Chondrocyte (in vitro differentiated cells): ENCODE data around the gene LGALS8. TPM values are rescaled to one million over a fixed set of nuclear protein-coding genes. Genes with fewer than 3 reads are reported as not detected.

Source experiments
- DNase-seq: peaks from one replicate; pipeline ENCODE4 v3.0.0; 2021; ENCODE audit warnings: mixed read lengths, low spot score
- H3K27ac Mint-ChIP-seq: one replicate; pipeline ENCODE4 v1.8.0; 2021; ENCODE audit warnings: mild to moderate bottlenecking, moderate library complexity, mixed read lengths; ENCODE audit not compliant: unreplicated experiment
- H3K27me3 Mint-ChIP-seq: 2 replicates; pipeline ENCODE4 v1.8.0; 2021; ENCODE audit warnings: low read depth, mixed read lengths
- H3K36me3 Mint-ChIP-seq: 2 replicates; pipeline ENCODE4 v1.8.0; 2021; ENCODE audit warnings: low read depth, mixed read lengths
- H3K4me1 Mint-ChIP-seq: 2 replicates; pipeline ENCODE4 v1.8.0; 2021; ENCODE audit warnings: low read depth, mild to moderate bottlenecking, mixed read lengths
- H3K4me3 Mint-ChIP-seq: one replicate; pipeline ENCODE4 v1.8.0; 2021; ENCODE audit warnings: mild to moderate bottlenecking, moderate library complexity, mixed read lengths; ENCODE audit not compliant: unreplicated experiment
- H3K9me3 Mint-ChIP-seq: 2 replicates; pipeline ENCODE4 v1.8.0; 2021; ENCODE audit warnings: low read depth, mixed read lengths
- total RNA-seq: library from RNA; stranded (reverse); gene quantifications from 3 replicates; pipeline ENCODE4 v1.2.1, GENCODE V29; 2021
- TF ChIP-seq, protein P1 (sequence below): fragments of 200-600 bp; sonication (generic); IDR thresholded peaks from 2 replicates; pipeline ENCODE4 v1.5.0; 2021; ENCODE audit warnings: antibody characterized with exemption, mild to moderate bottlenecking, moderate library complexity

LGALS8 gene
- total RNA-seq, 1 donor from 2014 or later: 37.8 TPM

DNA sequence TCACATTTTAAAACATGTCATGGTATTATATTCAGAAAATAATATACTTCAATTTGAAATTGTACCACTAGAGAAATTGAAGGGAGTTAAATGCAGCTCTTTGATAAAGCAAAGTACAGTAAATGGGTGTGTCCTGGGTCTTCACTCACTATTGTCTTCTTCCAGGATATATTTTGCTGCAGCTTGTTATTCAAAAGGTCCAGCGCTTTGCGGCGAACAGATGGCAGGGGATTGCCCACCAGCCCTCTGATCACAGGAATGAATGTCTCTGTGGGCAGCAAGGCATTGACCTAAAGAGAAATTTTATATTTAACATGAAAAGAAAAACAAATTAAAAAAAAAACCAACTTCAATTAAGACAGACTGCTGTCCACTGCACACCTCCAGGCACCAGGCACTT is 35.1 kb downstream of the LGALS8 start:
- no peaks in the 10 kb centered on the region for H3K9me3 Mint-ChIP-seq
- no peaks in the 10 kb centered on the region for H3K4me1 Mint-ChIP-seq
- H3K27me3 Mint-ChIP-seq: no peaks in the 10 kb centered on the region
- TF ChIP-seq, protein P1, sequence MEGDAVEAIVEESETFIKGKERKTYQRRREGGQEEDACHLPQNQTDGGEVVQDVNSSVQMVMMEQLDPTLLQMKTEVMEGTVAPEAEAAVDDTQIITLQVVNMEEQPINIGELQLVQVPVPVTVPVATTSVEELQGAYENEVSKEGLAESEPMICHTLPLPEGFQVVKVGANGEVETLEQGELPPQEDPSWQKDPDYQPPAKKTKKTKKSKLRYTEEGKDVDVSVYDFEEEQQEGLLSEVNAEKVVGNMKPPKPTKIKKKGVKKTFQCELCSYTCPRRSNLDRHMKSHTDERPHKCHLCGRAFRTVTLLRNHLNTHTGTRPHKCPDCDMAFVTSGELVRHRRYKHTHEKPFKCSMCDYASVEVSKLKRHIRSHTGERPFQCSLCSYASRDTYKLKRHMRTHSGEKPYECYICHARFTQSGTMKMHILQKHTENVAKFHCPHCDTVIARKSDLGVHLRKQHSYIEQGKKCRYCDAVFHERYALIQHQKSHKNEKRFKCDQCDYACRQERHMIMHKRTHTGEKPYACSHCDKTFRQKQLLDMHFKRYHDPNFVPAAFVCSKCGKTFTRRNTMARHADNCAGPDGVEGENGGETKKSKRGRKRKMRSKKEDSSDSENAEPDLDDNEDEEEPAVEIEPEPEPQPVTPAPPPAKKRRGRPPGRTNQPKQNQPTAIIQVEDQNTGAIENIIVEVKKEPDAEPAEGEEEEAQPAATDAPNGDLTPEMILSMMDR: no peak
- no peak overlapping the region for H3K27ac Mint-ChIP-seq
- H3K36me3 Mint-ChIP-seq: peaks cover 30% of the 10 kb centered on the region
- DNase-seq: no peak
- H3K4me3 Mint-ChIP-seq: no peak overlapping the region

DNA sequence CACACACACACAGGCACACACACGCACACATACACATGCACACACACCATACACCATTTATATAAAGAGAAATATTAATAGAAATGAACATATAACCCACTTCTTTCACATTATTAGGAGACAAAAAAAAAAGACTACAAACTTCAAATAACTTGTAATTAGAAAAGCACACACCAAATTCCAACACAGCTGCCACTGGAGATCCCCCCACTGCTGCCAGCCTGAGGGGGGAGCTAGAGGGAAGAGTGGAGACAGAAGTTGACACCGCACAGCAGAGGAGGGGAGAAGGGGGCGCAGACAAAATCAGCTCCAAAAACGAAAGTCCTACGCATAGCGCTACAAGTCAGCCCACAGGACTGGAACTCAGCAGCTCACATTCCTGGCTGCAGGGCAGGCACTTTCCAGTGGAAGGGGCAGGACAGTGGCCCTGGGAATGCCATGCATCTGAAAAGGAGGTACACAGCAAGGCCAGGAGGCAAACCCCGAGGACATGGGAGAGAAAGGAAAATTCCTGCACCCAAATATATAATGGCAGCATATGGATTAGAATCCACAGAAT is 36.5 kb downstream of the LGALS8 start:
- Mint-ChIP-seq H3K36me3 (peaks cover 33% of the 10 kb centered on the region), H3K27ac (no peak overlapping the region), H3K4me3 (no peak overlapping the region), H3K9me3 (no peaks in the 10 kb centered on the region), H3K4me1 (no peaks in the 10 kb centered on the region), H3K27me3 (no peaks in the 10 kb centered on the region)
- no peak for DNase-seq
- TF ChIP-seq, protein P1: peak; percentile 21

DNA sequence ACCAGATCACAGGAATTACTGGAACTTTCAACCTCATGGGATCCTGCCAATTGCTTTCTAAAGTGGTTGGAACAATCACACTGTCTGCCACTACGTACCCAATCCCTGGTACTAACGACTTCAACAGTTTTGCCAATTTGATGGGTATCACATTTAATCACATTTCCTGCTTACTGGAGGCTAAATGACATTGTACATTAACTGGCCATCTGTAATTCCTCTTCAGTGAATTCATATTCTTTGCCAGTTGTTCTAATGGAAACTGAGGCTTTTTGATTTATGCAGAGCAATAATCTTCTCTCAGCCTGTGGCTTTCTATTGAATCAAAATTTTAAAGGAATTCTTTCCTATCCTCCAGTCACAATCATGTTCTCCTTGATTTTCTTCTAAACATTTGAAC is 38.2 kb downstream of the LGALS8 start:
- TF ChIP-seq, protein P1: no peak
- peaks cover 31% of the 10 kb centered on the region for H3K36me3 Mint-ChIP-seq
- H3K4me1 Mint-ChIP-seq: no peaks in the 10 kb centered on the region
- no peaks in the 10 kb centered on the region for H3K9me3 Mint-ChIP-seq
- DNase-seq: no peak
- H3K27me3 Mint-ChIP-seq: no peaks in the 10 kb centered on the region
- H3K4me3 Mint-ChIP-seq: no peak overlapping the region
- H3K27ac Mint-ChIP-seq: no peak overlapping the region

DNA sequence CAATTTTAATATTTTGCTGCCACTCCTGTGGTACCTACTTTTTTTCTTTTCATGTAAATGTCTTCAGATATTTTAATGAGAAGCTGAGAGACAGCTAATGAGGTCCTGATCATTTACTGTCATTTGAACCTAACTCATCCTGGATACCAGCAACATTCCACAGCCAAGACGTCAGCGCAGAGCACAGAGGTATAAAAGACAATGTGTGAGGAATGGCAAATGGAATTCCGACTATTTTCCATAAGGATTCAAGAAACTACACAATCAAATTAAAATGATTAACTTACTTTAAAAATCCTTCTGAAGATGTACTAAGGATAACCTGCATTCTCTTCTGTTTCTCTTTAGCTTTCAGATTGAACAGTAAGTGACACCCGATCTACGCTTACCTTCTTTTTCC is 41.7 kb downstream of the LGALS8 start:
- TF ChIP-seq, protein P1: no peak
- Mint-ChIP-seq H3K27me3 (no peaks in the 10 kb centered on the region), H3K4me1 (peaks cover 4% of the 10 kb centered on the region), H3K4me3 (no peak overlapping the region), H3K9me3 (no peaks in the 10 kb centered on the region), H3K36me3 (peaks cover 34% of the 10 kb centered on the region), H3K27ac (no peak overlapping the region)
- DNase-seq: no peak

DNA sequence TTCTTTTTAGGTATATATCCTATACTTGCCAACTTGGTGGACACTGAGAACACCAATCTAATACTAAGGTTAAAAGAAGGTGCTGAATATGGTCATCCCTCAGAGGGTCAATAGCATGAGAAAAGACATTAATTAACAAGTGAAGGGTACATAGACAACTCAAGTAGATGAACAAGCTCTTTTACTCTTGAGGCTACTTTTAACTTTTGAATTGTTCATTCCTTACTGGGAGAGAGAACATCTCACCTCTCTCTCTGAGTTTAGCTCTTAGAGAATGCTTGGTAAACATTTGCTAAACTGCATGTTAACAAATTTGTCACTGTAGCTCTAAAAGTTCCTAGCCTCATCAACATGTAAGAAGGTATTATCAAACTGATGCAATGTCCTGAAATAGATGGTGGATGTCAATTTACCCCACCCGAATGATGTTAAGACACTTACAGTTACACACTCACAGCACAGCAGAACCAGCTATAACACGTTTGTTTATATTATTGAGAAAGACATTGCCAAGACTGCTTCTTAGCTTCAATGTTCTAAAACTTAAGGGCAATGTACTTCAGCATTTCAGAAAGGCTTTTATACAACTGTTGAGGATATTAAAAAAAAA is 44.6 kb downstream of the LGALS8 start:
- H3K36me3 Mint-ChIP-seq: peaks cover 44% of the 10 kb centered on the region
- no peak overlapping the region for H3K4me3 Mint-ChIP-seq
- TF ChIP-seq, protein P1: no peak
- no peaks in the 10 kb centered on the region for H3K27me3 Mint-ChIP-seq
- no peak for DNase-seq
- no peaks in the 10 kb centered on the region for H3K9me3 Mint-ChIP-seq
- H3K27ac Mint-ChIP-seq: no peak overlapping the region
- H3K4me1 Mint-ChIP-seq: peaks cover 4% of the 10 kb centered on the region
